K562 (cell line): ENCODE measurements around the gene NAP1L4. TPM values are rescaled to one million over a fixed set of nuclear protein-coding genes. Genes with fewer than 3 reads are reported as not detected.

Experiments
- ATF7 ChIP-seq: fragments of 450-650 bp; IDR thresholded peaks from 2 replicates; pipeline ENCODE4 v1.7.1; 2014; ENCODE audit warnings: mild to moderate bottlenecking, moderate library complexity
- LEF1 ChIP-seq: fragments of 450-650 bp; IDR thresholded peaks from 2 replicates; pipeline ENCODE4 v1.6.1; 2016; ENCODE audit warnings: mild to moderate bottlenecking
- NR1H2 ChIP-seq: sonication (generic); formaldehyde crosslinking; IDR thresholded peaks from 2 replicates; pipeline ENCODE4 v1.4.0; 2020; ENCODE audit warnings: mild to moderate bottlenecking, missing genetic modification reagents
- SREBF2 ChIP-seq: sonication (generic); formaldehyde crosslinking; IDR thresholded peaks from 2 replicates; pipeline ENCODE4 v1.4.0; 2020; ENCODE audit warnings: mild to moderate bottlenecking, missing genetic modification reagents
- TAF9B ChIP-seq: fragments of 450-650 bp; IDR thresholded peaks from 2 replicates; pipeline ENCODE4 v1.6.1; 2018; ENCODE audit warnings: mild to moderate bottlenecking; ENCODE audit not compliant: partially characterized antibody
- ZNF780A ChIP-seq: fragments of 250-450 bp; sonication (Bioruptor Pico); IDR thresholded peaks from 2 replicates; pipeline ENCODE4 v1.5.0; 2021; ENCODE audit warnings: mild to moderate bottlenecking
- ZNF785 ChIP-seq: fragments of 250-450 bp; sonication (Bioruptor Pico); IDR thresholded peaks from 2 replicates; pipeline ENCODE4 v1.4.0; 2020; ENCODE audit warnings: mild to moderate bottlenecking
- polyA plus RNA-seq, 8 experiments: library from polyadenylated mRNA; depleted of rRNA in 4 of 8; stranded (reverse) in 5 of 8; unstranded in 3 of 8; fragments of >200 nt; fragmentation: Nextera tagmentation in 2 of 8; fragmentation: Illumina TruSeq in 1 of 8; extraction: Ambion mirVana in 2 of 8; extraction: Trizol in 1 of 8; gene quantifications; 2 replicates each; pipeline versions ENCODE4 v1.2.1 to v1.2.3, GENCODE V29; 2011 to 2014; ENCODE audit warnings: inconsistent platforms in 1 of 8, missing spikeins in 1 of 8
- total RNA-seq, 7 experiments: library from RNA; depleted of rRNA in 6 of 7; stranded (reverse); fragments of >200 nt in 6 of 7; fragmentation: Illumina TruSeq in 2 of 7; extraction: Trizol in 2 of 7; gene quantifications; 2 replicates each; pipeline versions ENCODE4 v1.2.1 to v1.2.3, GENCODE V29; 2011 to 2021; ENCODE audit warnings: low replicate concordance in 1 of 7
- TF ChIP-seq, protein P1 (sequence below): fragments of 450-650 bp; IDR thresholded peaks from 2 replicates; pipeline ENCODE4 v1.6.1; 2016; ENCODE audit warnings: borderline replicate concordance
- TF ChIP-seq, protein P2 (sequence below): sonication (generic); formaldehyde crosslinking; IDR thresholded peaks from 2 replicates; pipeline ENCODE4 v1.8.1; 2023; ENCODE audit warnings: missing genetic modification reagents, mild to moderate bottlenecking, borderline replicate concordance
- TF ChIP-seq, protein P3 (sequence below): fragments of 200-800 bp; sonication (Bioruptor generic); IDR thresholded peaks from 2 replicates; pipeline ENCODE4 v1.6.1; 2016; ENCODE audit warnings: missing genetic modification characterization, missing compliant biosample characterization
- TF ChIP-seq, protein P4 (sequence below): fragments of 250-450 bp; sonication (Bioruptor Pico); IDR thresholded peaks from 2 replicates; pipeline ENCODE4 v1.4.0; 2020; ENCODE audit warnings: mild to moderate bottlenecking, moderate library complexity, borderline replicate concordance

NAP1L4 gene
- total and polyA plus RNA-seq, 9 of the 15 experiments (the other 6 are each of a cell fraction or from before 2014, with no cell fraction given): 34.1 to 237 (median 179) TPM

DNA sequence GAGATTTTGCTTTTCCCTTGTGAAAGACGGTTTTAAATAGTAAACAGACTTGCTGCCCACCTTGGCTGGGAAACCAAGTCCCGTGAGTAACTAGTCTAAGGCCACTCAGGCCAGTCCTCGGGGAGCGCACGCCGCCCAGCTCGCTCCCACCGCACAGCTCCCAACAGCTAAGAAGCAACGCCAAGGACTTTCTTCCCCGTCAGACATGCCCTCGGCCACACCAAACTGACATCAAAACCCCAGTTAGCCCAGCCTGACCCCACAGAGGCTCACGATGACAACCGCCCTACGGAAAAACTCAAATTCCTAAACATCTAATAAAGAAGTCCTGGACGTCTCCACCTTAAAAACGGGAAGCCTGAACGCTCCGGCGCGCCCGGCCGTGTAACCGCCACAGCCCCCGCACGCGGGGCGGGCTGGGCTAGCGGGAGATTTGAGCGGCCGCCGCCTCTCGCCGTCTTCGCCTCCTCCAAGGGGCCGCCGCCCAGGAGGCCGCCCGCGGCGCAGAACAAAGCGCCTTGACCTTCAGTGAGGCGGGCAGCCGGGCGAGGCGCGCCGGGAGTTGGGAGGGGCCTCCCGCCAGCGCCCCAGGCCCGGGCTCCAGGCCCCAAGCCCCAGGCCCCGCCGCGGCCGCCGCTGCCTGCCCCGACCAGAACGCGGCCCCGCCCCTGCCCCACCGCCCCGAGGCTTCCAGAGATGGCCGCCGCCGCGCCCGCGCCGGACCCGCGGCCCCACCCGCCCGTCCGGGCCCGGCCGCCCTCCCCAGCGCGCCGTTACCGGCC is 486 bp downstream of the NAP1L4 start (continued):
- TF ChIP-seq ZNF780A (CRISPR knock-in tag) (no peak), NR1H2 (CRISPR knock-in tag) (no peak), ATF7 (no peak; the same call in 1 of the 2 replicates), ZNF785 (CRISPR knock-in tag) (no peak), TAF9B (peak; percentile 5), LEF1 (no peak), SREBF2 (no peak)
- TF ChIP-seq, protein P1, sequence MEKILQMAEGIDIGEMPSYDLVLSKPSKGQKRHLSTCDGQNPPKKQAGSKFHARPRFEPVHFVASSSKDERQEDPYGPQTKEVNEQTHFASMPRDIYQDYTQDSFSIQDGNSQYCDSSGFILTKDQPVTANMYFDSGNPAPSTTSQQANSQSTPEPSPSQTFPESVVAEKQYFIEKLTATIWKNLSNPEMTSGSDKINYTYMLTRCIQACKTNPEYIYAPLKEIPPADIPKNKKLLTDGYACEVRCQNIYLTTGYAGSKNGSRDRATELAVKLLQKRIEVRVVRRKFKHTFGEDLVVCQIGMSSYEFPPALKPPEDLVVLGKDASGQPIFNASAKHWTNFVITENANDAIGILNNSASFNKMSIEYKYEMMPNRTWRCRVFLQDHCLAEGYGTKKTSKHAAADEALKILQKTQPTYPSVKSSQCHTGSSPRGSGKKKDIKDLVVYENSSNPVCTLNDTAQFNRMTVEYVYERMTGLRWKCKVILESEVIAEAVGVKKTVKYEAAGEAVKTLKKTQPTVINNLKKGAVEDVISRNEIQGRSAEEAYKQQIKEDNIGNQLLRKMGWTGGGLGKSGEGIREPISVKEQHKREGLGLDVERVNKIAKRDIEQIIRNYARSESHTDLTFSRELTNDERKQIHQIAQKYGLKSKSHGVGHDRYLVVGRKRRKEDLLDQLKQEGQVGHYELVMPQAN: peak; percentile 81
- TF ChIP-seq, protein P2, sequence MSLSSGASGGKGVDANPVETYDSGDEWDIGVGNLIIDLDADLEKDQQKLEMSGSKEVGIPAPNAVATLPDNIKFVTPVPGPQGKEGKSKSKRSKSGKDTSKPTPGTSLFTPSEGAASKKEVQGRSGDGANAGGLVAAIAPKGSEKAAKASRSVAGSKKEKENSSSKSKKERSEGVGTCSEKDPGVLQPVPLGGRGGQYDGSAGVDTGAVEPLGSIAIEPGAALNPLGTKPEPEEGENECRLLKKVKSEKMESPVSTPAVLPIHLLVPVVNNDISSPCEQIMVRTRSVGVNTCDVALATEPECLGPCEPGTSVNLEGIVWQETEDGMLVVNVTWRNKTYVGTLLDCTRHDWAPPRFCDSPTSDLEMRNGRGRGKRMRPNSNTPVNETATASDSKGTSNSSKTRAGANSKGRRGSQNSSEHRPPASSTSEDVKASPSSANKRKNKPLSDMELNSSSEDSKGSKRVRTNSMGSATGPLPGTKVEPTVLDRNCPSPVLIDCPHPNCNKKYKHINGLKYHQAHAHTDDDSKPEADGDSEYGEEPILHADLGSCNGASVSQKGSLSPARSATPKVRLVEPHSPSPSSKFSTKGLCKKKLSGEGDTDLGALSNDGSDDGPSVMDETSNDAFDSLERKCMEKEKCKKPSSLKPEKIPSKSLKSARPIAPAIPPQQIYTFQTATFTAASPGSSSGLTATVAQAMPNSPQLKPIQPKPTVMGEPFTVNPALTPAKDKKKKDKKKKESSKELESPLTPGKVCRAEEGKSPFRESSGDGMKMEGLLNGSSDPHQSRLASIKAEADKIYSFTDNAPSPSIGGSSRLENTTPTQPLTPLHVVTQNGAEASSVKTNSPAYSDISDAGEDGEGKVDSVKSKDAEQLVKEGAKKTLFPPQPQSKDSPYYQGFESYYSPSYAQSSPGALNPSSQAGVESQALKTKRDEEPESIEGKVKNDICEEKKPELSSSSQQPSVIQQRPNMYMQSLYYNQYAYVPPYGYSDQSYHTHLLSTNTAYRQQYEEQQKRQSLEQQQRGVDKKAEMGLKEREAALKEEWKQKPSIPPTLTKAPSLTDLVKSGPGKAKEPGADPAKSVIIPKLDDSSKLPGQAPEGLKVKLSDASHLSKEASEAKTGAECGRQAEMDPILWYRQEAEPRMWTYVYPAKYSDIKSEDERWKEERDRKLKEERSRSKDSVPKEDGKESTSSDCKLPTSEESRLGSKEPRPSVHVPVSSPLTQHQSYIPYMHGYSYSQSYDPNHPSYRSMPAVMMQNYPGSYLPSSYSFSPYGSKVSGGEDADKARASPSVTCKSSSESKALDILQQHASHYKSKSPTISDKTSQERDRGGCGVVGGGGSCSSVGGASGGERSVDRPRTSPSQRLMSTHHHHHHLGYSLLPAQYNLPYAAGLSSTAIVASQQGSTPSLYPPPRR (CRISPR knock-in tag): no peak
- TF ChIP-seq, protein P3, sequence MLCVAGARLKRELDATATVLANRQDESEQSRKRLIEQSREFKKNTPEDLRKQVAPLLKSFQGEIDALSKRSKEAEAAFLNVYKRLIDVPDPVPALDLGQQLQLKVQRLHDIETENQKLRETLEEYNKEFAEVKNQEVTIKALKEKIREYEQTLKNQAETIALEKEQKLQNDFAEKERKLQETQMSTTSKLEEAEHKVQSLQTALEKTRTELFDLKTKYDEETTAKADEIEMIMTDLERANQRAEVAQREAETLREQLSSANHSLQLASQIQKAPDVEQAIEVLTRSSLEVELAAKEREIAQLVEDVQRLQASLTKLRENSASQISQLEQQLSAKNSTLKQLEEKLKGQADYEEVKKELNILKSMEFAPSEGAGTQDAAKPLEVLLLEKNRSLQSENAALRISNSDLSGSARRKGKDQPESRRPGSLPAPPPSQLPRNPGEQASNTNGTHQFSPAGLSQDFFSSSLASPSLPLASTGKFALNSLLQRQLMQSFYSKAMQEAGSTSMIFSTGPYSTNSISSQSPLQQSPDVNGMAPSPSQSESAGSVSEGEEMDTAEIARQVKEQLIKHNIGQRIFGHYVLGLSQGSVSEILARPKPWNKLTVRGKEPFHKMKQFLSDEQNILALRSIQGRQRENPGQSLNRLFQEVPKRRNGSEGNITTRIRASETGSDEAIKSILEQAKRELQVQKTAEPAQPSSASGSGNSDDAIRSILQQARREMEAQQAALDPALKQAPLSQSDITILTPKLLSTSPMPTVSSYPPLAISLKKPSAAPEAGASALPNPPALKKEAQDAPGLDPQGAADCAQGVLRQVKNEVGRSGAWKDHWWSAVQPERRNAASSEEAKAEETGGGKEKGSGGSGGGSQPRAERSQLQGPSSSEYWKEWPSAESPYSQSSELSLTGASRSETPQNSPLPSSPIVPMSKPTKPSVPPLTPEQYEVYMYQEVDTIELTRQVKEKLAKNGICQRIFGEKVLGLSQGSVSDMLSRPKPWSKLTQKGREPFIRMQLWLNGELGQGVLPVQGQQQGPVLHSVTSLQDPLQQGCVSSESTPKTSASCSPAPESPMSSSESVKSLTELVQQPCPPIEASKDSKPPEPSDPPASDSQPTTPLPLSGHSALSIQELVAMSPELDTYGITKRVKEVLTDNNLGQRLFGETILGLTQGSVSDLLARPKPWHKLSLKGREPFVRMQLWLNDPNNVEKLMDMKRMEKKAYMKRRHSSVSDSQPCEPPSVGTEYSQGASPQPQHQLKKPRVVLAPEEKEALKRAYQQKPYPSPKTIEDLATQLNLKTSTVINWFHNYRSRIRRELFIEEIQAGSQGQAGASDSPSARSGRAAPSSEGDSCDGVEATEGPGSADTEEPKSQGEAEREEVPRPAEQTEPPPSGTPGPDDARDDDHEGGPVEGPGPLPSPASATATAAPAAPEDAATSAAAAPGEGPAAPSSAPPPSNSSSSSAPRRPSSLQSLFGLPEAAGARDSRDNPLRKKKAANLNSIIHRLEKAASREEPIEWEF (CRISPR knock-in tag): no peak
- TF ChIP-seq, protein P4, sequence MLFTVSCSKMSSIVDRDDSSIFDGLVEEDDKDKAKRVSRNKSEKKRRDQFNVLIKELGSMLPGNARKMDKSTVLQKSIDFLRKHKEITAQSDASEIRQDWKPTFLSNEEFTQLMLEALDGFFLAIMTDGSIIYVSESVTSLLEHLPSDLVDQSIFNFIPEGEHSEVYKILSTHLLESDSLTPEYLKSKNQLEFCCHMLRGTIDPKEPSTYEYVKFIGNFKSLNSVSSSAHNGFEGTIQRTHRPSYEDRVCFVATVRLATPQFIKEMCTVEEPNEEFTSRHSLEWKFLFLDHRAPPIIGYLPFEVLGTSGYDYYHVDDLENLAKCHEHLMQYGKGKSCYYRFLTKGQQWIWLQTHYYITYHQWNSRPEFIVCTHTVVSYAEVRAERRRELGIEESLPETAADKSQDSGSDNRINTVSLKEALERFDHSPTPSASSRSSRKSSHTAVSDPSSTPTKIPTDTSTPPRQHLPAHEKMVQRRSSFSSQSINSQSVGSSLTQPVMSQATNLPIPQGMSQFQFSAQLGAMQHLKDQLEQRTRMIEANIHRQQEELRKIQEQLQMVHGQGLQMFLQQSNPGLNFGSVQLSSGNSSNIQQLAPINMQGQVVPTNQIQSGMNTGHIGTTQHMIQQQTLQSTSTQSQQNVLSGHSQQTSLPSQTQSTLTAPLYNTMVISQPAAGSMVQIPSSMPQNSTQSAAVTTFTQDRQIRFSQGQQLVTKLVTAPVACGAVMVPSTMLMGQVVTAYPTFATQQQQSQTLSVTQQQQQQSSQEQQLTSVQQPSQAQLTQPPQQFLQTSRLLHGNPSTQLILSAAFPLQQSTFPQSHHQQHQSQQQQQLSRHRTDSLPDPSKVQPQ (CRISPR knock-in tag): no peak
